HEK293 (cell line): Measurements from ENCODE around the gene MLF2.

ENCODE experiments used
- GLI4 ChIP-seq: fragments of 450-650 bp; formaldehyde crosslinking; IDR thresholded peaks from 2 replicates; pipeline ENCODE4 v1.5.1; 2016; ENCODE audit warnings: missing biosample characterization, missing genetic modification characterization
- HOXD13 ChIP-seq: sonication (generic); formaldehyde crosslinking; IDR thresholded peaks from 2 replicates; pipeline ENCODE4 v1.8.0; 2022; ENCODE audit warnings: missing genetic modification reagents, borderline replicate concordance
- IKZF3 ChIP-seq: fragments of 450-650 bp; IDR thresholded peaks from 2 replicates; pipeline ENCODE4 v1.5.0; 2018; ENCODE audit warnings: missing biosample characterization, mild to moderate bottlenecking, missing genetic modification characterization, moderate library complexity
- KLF16 ChIP-seq: fragments of 450-650 bp; formaldehyde crosslinking; IDR thresholded peaks from 2 replicates; pipeline ENCODE4 v1.5.1; 2017; ENCODE audit warnings: missing biosample characterization, missing genetic modification characterization
- KLF9 ChIP-seq: fragments of 450-650 bp; formaldehyde crosslinking; IDR thresholded peaks from 2 replicates; pipeline ENCODE4 v1.5.1; 2016; ENCODE audit warnings: missing biosample characterization, missing genetic modification characterization, low read depth
- MZF1 ChIP-seq: fragments of 450-650 bp; formaldehyde crosslinking; IDR thresholded peaks from 2 replicates; pipeline ENCODE4 v1.5.1; 2017; ENCODE audit warnings: missing biosample characterization, missing genetic modification characterization, borderline replicate concordance
- PRDM1 ChIP-seq: fragments of 450-650 bp; formaldehyde crosslinking; IDR thresholded peaks from 2 replicates; pipeline ENCODE4; 2016; ENCODE audit warnings: missing biosample characterization, missing genetic modification characterization
- PRDM4 ChIP-seq: fragments of 450-650 bp; formaldehyde crosslinking; IDR thresholded peaks from 2 replicates; pipeline ENCODE4 v1.5.1; 2017; ENCODE audit warnings: missing biosample characterization, missing genetic modification characterization
- SCRT1 ChIP-seq: fragments of 450-650 bp; formaldehyde crosslinking; IDR thresholded peaks from 2 replicates; pipeline ENCODE4 v1.5.1; 2016; ENCODE audit warnings: missing biosample characterization, missing genetic modification characterization, borderline replicate concordance
- YY1 ChIP-seq: fragments of 450-650 bp; formaldehyde crosslinking; IDR thresholded peaks from 2 replicates; pipeline ENCODE4 v1.5.1; 2018; ENCODE audit warnings: missing biosample characterization, missing genetic modification characterization
- ZBTB7A ChIP-seq: fragments of 450-650 bp; formaldehyde crosslinking; IDR thresholded peaks from 2 replicates; pipeline ENCODE4 v1.5.1; 2016; ENCODE audit warnings: low read depth, missing biosample characterization, missing genetic modification characterization
- ZNF114 ChIP-seq: fragments of 450-650 bp; formaldehyde crosslinking; IDR thresholded peaks from 2 replicates; pipeline ENCODE4 v1.5.0; 2017; ENCODE audit warnings: missing biosample characterization, missing genetic modification characterization
- ZNF138 ChIP-seq: fragments of 450-650 bp; formaldehyde crosslinking; IDR thresholded peaks from 2 replicates; pipeline ENCODE4 v1.5.1; 2016; ENCODE audit warnings: missing biosample characterization, missing genetic modification characterization, borderline replicate concordance
- ZNF184 ChIP-seq: fragments of 450-650 bp; IDR thresholded peaks from 2 replicates; pipeline ENCODE4 v1.5.1; 2018; ENCODE audit warnings: missing biosample characterization, mild to moderate bottlenecking, missing genetic modification characterization
- ZNF211 ChIP-seq: fragments of 450-650 bp; formaldehyde crosslinking; IDR thresholded peaks from 2 replicates; pipeline ENCODE4 v1.5.1; 2016; ENCODE audit warnings: low read depth, missing biosample characterization, missing genetic modification characterization
- ZNF223 ChIP-seq: fragments of 450-650 bp; formaldehyde crosslinking; IDR thresholded peaks from 2 replicates; pipeline ENCODE4 v1.5.1; 2016; ENCODE audit warnings: missing biosample characterization, missing genetic modification characterization
- ZNF23 ChIP-seq: fragments of 450-650 bp; formaldehyde crosslinking; IDR thresholded peaks from 2 replicates; pipeline ENCODE4 v1.5.1; 2016; ENCODE audit warnings: missing biosample characterization, missing genetic modification characterization, borderline replicate concordance
- ZNF280D ChIP-seq: fragments of 450-650 bp; formaldehyde crosslinking; IDR thresholded peaks from 2 replicates; pipeline ENCODE4 v1.5.1; 2016; ENCODE audit warnings: missing biosample characterization, missing genetic modification characterization
- ZNF292 ChIP-seq: fragments of 450-650 bp; formaldehyde crosslinking; IDR thresholded peaks from 2 replicates; pipeline ENCODE4 v1.5.1; 2016; ENCODE audit warnings: low read depth, missing biosample characterization, missing genetic modification characterization, borderline replicate concordance
- ZNF341 ChIP-seq: fragments of 450-650 bp; formaldehyde crosslinking; IDR thresholded peaks from 2 replicates; pipeline ENCODE4; 2016; ENCODE audit warnings: low read depth, missing biosample characterization, missing genetic modification characterization
- ZNF394 ChIP-seq: fragments of 450-650 bp; formaldehyde crosslinking; IDR thresholded peaks from 2 replicates; pipeline ENCODE4 v1.5.1; 2016; ENCODE audit warnings: missing biosample characterization, missing genetic modification characterization, mild to moderate bottlenecking, moderate library complexity, borderline replicate concordance
- ZNF398 ChIP-seq: fragments of 450-650 bp; formaldehyde crosslinking; IDR thresholded peaks from 2 replicates; pipeline ENCODE4 v1.5.1; 2017; ENCODE audit warnings: missing biosample characterization, missing genetic modification characterization
- ZNF426 ChIP-seq: fragments of 450-650 bp; formaldehyde crosslinking; IDR thresholded peaks from 2 replicates; pipeline ENCODE4 v1.5.1; 2017; ENCODE audit warnings: missing biosample characterization, missing genetic modification characterization, mild to moderate bottlenecking, inconsistent platforms, moderate library complexity
- ZNF501 ChIP-seq: fragments of 450-650 bp; formaldehyde crosslinking; IDR thresholded peaks from 2 replicates; pipeline ENCODE4 v1.5.1; 2016; ENCODE audit warnings: missing biosample characterization, missing genetic modification characterization
- ZNF510 ChIP-seq: fragments of 450-650 bp; formaldehyde crosslinking; IDR thresholded peaks from 2 replicates; pipeline ENCODE4 v1.5.1; 2018; ENCODE audit warnings: mild to moderate bottlenecking, missing genetic modification characterization, missing biosample characterization; ENCODE audit not compliant: insufficient replicate concordance
- ZNF549 ChIP-seq: fragments of 450-650 bp; IDR thresholded peaks from 2 replicates; pipeline ENCODE4 v1.5.1; 2018; ENCODE audit warnings: missing biosample characterization, missing genetic modification characterization, mild to moderate bottlenecking, inconsistent platforms, moderate library complexity
- ZNF560 ChIP-seq: fragments of 450-650 bp; formaldehyde crosslinking; IDR thresholded peaks from 2 replicates; pipeline ENCODE4 v1.5.1; 2017; ENCODE audit warnings: missing biosample characterization, missing genetic modification characterization, borderline replicate concordance
- ZNF626 ChIP-seq: fragments of 450-650 bp; sonication (Bioruptor Pico); formaldehyde crosslinking; IDR thresholded peaks from 2 replicates; pipeline ENCODE4 v1.5.1; 2018; ENCODE audit warnings: missing biosample characterization, missing genetic modification characterization, inconsistent platforms
- ZNF629 ChIP-seq: fragments of 450-650 bp; formaldehyde crosslinking; IDR thresholded peaks from 2 replicates; pipeline ENCODE4 v1.5.1; 2017; ENCODE audit warnings: missing biosample characterization, missing genetic modification characterization
- ZNF664 ChIP-seq: fragments of 450-650 bp; formaldehyde crosslinking; IDR thresholded peaks from 2 replicates; pipeline ENCODE4 v1.5.1; 2016; ENCODE audit warnings: missing biosample characterization, missing genetic modification characterization
- ZNF777 ChIP-seq: fragments of 450-650 bp; formaldehyde crosslinking; IDR thresholded peaks from 2 replicates; pipeline ENCODE4 v1.5.1; 2017; ENCODE audit warnings: missing biosample characterization, missing genetic modification characterization, borderline replicate concordance
- ZNF837 ChIP-seq: fragments of 450-650 bp; formaldehyde crosslinking; IDR thresholded peaks from 2 replicates; pipeline ENCODE4 v1.5.1; 2016; ENCODE audit warnings: missing biosample characterization, missing genetic modification characterization
- ZSCAN30 ChIP-seq: fragments of 450-650 bp; IDR thresholded peaks from 2 replicates; pipeline ENCODE4 v1.5.1; 2018; ENCODE audit warnings: missing biosample characterization, mild to moderate bottlenecking, missing genetic modification characterization, moderate library complexity

Gene MLF2

GRCh38 chr12:6752921-6753771 lies at the start of gene MLF2 (continued):
- peak; percentile 60 for TF ChIP-seq ZNF341 (tag by site-specific recombination)
- peak; percentile 67 for TF ChIP-seq KLF16 (tag by site-specific recombination)
- TF ChIP-seq PRDM4: peak; percentile 72
- peak; percentile 51; the same call in 1 of the 2 replicates for TF ChIP-seq YY1 (tag by site-specific recombination)
- TF ChIP-seq ZNF23 (tag by site-specific recombination): no peak
- TF ChIP-seq ZNF292 (tag by site-specific recombination): no peak
- no peak for TF ChIP-seq ZNF114 (tag by site-specific recombination)
- TF ChIP-seq ZNF223 (tag by site-specific recombination): no peak
- TF ChIP-seq ZNF426: no peak
- TF ChIP-seq ZSCAN30 (tag by site-specific recombination): peak; percentile 26; the same call in 1 of the 2 replicates
- no peak for TF ChIP-seq PRDM1 (tag by site-specific recombination)
- no peak for TF ChIP-seq ZNF777
- peak; percentile 87 for TF ChIP-seq ZNF629 (tag by site-specific recombination)
- TF ChIP-seq ZNF626: no peak
- 0 out of 2 replicates have a peak, but pooled peaks have one; percentile 2 for TF ChIP-seq ZNF664
- TF ChIP-seq ZNF184: no peak
- TF ChIP-seq MZF1 (tag by site-specific recombination): 0 out of 2 replicates have a peak, but pooled peaks have one; percentile 60
- no peak for TF ChIP-seq ZNF211 (tag by site-specific recombination)
- TF ChIP-seq SCRT1 (tag by site-specific recombination): no peak
- peak; percentile 75; the same call in 1 of the 2 replicates for TF ChIP-seq ZBTB7A
- peak; percentile 89; the same call in 1 of the 2 replicates for TF ChIP-seq ZNF394 (tag by site-specific recombination)
- no peak for TF ChIP-seq ZNF837
- no peak for TF ChIP-seq ZNF510 (tag by site-specific recombination)
- peak; percentile 96 for TF ChIP-seq KLF9 (tag by site-specific recombination)
- TF ChIP-seq ZNF280D (tag by site-specific recombination): no peak
- TF ChIP-seq ZNF549 (tag by site-specific recombination): no peak
- TF ChIP-seq ZNF560 (tag by site-specific recombination): no peak
- TF ChIP-seq ZNF501 (tag by site-specific recombination): peak; percentile 91
- TF ChIP-seq ZNF138 (tag by site-specific recombination): no peak
- no peak for TF ChIP-seq HOXD13 (CRISPR knock-in tag)
- TF ChIP-seq GLI4 (tag by site-specific recombination): peak; percentile 26; the same call in 1 of the 2 replicates
- TF ChIP-seq IKZF3 (tag by site-specific recombination): peak; percentile 89
- peak; percentile 31; the same call in 1 of the 2 replicates for TF ChIP-seq ZNF398 (tag by site-specific recombination)
